ENCODE data around the gene AREL1. TPM values are rescaled to one million over a fixed set of nuclear protein-coding genes. Genes with fewer than 3 reads are reported as not detected.

Gene AREL1
- total RNA-seq, 1 donor from 2014 or later, result 29.1 TPM

DNA sequence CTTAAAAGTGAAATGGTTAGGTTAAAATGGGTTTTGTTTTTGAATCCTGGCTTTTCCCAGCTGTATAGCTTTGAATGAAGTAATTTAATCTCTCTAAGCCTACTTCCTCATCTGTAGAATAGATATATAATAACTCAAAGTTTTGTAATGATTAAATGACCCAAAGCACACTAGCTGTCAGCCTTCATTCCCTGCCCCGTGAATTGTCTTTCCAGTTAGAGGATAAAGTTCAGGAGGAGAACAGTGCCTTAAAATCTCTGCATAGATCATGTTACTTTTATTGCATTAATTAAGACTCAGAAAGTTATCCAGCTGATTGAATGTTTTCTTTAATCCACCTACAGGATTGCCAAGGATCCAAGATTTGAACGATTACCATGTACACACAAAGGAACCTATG lies 19.5 kb upstream of the AREL1 start:
- H3K4me1 ChIP-seq, result no peaks in the 10 kb centered on the region
- ATAC-seq, result no peak
- intact Hi-C loops (cut with DNase I), result no loop called here
- DNase-seq, result no peak
- H3K36me3 ChIP-seq, result peaks cover 71% of the 10 kb centered on the region
- TF ChIP-seq, protein P1, sequence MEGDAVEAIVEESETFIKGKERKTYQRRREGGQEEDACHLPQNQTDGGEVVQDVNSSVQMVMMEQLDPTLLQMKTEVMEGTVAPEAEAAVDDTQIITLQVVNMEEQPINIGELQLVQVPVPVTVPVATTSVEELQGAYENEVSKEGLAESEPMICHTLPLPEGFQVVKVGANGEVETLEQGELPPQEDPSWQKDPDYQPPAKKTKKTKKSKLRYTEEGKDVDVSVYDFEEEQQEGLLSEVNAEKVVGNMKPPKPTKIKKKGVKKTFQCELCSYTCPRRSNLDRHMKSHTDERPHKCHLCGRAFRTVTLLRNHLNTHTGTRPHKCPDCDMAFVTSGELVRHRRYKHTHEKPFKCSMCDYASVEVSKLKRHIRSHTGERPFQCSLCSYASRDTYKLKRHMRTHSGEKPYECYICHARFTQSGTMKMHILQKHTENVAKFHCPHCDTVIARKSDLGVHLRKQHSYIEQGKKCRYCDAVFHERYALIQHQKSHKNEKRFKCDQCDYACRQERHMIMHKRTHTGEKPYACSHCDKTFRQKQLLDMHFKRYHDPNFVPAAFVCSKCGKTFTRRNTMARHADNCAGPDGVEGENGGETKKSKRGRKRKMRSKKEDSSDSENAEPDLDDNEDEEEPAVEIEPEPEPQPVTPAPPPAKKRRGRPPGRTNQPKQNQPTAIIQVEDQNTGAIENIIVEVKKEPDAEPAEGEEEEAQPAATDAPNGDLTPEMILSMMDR (IDR thresholded peaks at IDR 0.05), result no peak
- no peaks in the 10 kb centered on the region for H3K9me3 ChIP-seq
- H3K27ac ChIP-seq, result no peak overlapping the region
- H3K4me3 ChIP-seq, result no peak overlapping the region
- no peaks in the 10 kb centered on the region for H3K27me3 ChIP-seq (ENCODE audit: low read depth)

DNA sequence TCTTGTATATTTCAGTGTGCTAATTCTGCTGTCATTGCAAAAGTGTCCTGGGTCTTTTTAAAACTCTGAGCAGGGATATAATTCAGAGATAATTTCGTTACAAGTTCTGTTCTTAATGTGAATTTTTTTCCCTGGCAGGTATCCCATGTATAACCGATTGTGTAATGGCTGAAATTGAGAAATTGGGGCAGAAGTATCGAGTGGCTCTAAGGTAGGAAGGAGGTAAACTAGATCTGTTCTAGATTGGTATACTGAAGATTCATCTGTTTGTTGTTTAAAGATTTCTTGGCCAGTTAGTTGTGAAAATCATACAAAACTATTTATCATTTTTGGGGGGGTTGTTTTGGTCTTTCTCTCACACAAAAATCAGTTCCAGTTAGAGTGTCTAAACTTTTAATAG lies 10.3 kb upstream of the AREL1 start:
- Histone ChIP-seq H3K27ac (no peak overlapping the region), H3K36me3 (peaks cover 75% of the 10 kb centered on the region), H3K4me3 (no peak overlapping the region), H3K9me3 (no peaks in the 10 kb centered on the region), H3K4me1 (no peaks in the 10 kb centered on the region), H3K27me3 (ENCODE audit: low read depth) (no peaks in the 10 kb centered on the region)
- intact Hi-C loops (cut with DNase I), result no loop called here
- TF ChIP-seq, protein P1 (IDR thresholded peaks at IDR 0.05), result no peak
- DNase-seq (no peak), ATAC-seq (no peak)

DNA sequence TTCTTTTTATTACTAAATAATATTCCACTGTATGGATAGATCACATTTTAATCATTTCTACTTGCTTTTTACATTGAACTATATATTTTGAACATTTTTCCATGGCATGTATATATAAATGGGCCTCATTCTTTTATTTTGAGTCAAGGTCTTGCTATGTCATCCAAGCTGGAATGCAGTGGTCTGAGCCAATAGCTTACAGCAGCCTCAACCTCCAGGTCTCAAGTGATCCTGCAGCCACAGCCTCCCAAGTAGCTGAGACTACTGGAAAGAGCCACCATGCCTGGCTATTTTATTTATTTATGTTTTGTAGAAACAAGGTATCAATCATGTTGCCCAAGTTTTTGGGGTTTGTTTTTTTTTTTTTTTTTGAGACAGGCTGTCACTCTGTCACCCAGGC lies 7.6 kb upstream of the AREL1 start:
- intact Hi-C loops (cut with DNase I), result no loop called here
- H3K9me3 ChIP-seq, result no peaks in the 10 kb centered on the region
- no peaks in the 10 kb centered on the region for H3K27me3 ChIP-seq (ENCODE audit: low read depth)
- H3K27ac ChIP-seq, result no peak overlapping the region
- H3K36me3 ChIP-seq, result peaks cover 92% of the 10 kb centered on the region
- no peaks in the 10 kb centered on the region for H3K4me1 ChIP-seq
- TF ChIP-seq, protein P1 (IDR thresholded peaks at IDR 0.05), result no peak
- ATAC-seq (no peak), DNase-seq (no peak)
- no peak overlapping the region for H3K4me3 ChIP-seq

DNA sequence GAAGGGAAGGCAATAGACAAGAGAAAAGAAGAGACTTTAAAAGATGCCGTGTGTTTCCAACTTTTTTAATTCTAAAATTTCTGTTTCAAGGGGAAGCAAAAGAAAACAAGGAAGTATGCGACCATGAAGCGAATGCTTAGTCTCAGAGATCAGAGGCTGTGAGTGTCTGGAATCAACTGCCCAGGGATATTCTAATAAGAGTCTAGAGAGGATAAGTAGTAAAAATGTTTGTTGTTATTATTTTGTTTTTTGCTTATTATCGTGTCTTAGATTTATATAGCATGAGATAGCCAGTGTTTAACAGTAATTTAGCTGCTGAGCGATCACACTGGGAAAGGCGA lies 485 bp upstream of the AREL1 start:
- peaks cover 37% of the 10 kb centered on the region for H3K36me3 ChIP-seq
- intact Hi-C loops (cut with DNase I), result no loop called here
- peak overlapping the region; percentile 86 for H3K4me3 ChIP-seq
- no peaks in the 10 kb centered on the region for H3K9me3 ChIP-seq
- peaks cover 43% of the 10 kb centered on the region for H3K4me1 ChIP-seq
- H3K27me3 ChIP-seq (ENCODE audit: low read depth), result no peaks in the 10 kb centered on the region
- TF ChIP-seq, protein P1 (IDR thresholded peaks at IDR 0.05), result no peak
- DNase-seq (no peak), ATAC-seq (peak in 1 of 2 donors; percentile 5)
- peak overlapping the region; percentile 88 for H3K27ac ChIP-seq

DNA sequence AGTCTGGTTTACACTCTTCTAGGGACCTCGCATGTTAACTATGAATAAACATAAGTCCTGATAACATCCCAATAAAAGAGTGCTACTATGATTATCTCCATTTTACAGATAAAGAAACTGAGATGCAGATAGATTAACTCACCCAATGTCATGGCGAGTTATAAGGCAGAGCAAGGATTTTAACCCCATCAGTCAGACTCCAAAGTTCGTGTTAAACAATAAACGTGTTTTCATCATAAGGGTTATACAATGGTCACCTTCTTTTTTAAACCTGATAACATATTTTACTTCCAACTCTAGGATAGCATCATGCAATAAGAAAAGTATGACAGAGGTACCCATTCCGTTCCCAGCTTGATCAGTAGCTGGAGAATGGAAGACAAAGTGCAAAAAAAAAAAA lies 1.2 kb downstream of the AREL1 start:
- ATAC-seq (no peak), DNase-seq (no peak)
- Histone ChIP-seq H3K27ac (no peak overlapping the region), H3K4me3 (peak overlapping the region; percentile 86), H3K27me3 (ENCODE audit: low read depth) (no peaks in the 10 kb centered on the region), H3K9me3 (no peaks in the 10 kb centered on the region), H3K36me3 (peaks cover 20% of the 10 kb centered on the region), H3K4me1 (peaks cover 43% of the 10 kb centered on the region)
- intact Hi-C loops (cut with DNase I), result no loop called here
- TF ChIP-seq, protein P1 (IDR thresholded peaks at IDR 0.05), result no peak

DNA sequence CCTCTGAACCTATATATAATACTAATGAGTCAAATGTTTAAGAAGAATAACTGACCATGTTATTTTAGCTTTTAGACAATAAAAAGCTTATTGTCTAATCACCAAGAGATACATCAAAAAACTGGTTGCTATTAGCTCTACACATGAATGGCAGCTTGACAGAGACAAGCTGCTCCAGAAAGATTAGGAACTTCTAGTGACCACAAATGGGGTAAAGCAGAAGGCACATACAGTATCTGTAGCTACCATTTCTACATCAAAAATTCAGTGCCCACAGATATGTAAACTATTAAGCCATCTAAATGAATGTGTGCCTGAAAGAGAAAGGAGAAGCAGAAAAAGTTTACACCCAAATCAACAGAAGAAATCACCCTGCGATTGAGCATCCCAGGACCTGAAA lies 2.4 kb downstream of the AREL1 start:
- Histone ChIP-seq H3K9me3 (no peaks in the 10 kb centered on the region), H3K4me3 (no peak overlapping the region), H3K27ac (no peak overlapping the region), H3K27me3 (ENCODE audit: low read depth) (no peaks in the 10 kb centered on the region), H3K36me3 (peaks cover 8% of the 10 kb centered on the region), H3K4me1 (peaks cover 52% of the 10 kb centered on the region)
- intact Hi-C loops (cut with DNase I), result no loop called here
- TF ChIP-seq, protein P1 (IDR thresholded peaks at IDR 0.05), result no peak
- ATAC-seq (no peak), DNase-seq (no peak)

All from lower lobe of right lung (tissue), 2 donors.